Measurements from ENCODE around the gene ADCK2. TPM values are rescaled to one million over a fixed set of nuclear protein-coding genes. Genes with fewer than 3 reads are reported as not detected.

ADCK2 gene
- total and polyA plus RNA-seq, 9 of the 15 experiments (the other 6 are each of a cell fraction or from before 2014, with no cell fraction given) = 0.08 to 14.3 (median 9.7) TPM

DNA sequence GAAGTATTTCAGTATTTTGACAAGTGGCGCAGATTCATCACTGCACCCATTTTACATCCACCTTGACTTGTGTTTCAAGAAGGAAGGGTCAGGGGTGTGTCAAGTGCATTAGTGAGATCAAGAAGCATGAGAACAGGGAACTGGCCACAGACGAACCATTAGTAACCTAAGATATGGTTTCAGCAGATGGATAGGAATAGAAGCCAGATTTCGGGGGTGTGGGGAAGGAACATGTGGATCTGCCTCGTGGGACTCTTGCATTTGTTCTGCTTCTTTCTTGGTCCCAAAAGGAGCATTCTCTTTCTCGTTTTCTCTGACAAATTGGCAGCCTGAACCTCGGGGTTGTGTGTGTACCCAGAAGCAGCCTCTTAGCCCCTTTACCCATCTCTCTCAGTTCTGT is 41.7 kb upstream of the ADCK2 start:
- WGBS (ENCODE audit: insufficient coverage, low coverage, missing lambda C conversion rate) = 2% methylated on average over 6 of the region's 6 CpGs
- Histone ChIP-seq H3K4me2 (ENCODE audit: insufficient read depth, low read length) (no peak overlapping the region), H3K4me1 (replicated peaks in 1 of 2; ENCODE audit: control insufficient read depth in 2 of 2, insufficient read depth in 2 of 2, low read length in 2 of 2) (no peaks in the 10 kb centered on the region), H3K27ac (ENCODE audit: extremely low read depth, low read depth, low read length) (no peak overlapping the region), H3K9ac (ENCODE audit: insufficient read depth in 1 of 2, low read depth in 2 of 2, low read length in 2 of 2) (no peak overlapping the region), H3K79me2 (ENCODE audit: control insufficient read depth, insufficient read depth, low read length) (no peaks in the 10 kb centered on the region), H3K36me3 (ENCODE audit: control insufficient read depth, insufficient read depth, low read length) (no peaks in the 10 kb centered on the region), H3K4me3 (no peak overlapping the region), H3K9me1 (ENCODE audit: control insufficient read depth, insufficient read depth, low read length) (no peaks in the 10 kb centered on the region), H3K27me3 (ENCODE audit: control insufficient read depth in 2 of 2, insufficient read depth in 2 of 2, low read length in 2 of 2) (peaks cover 64 to 79% of the 10 kb centered on the region in 2 experiments), H3K9me3 (replicated peaks; ENCODE audit: control insufficient read depth, insufficient read depth, low read depth, low read length) (no peaks in the 10 kb centered on the region), H2AFZ (ENCODE audit: low read depth, low read length) (no peak overlapping the region), H4K20me1 (replicated peaks; ENCODE audit: control insufficient read depth, insufficient read depth, low read length) (peaks cover 3% of the 10 kb centered on the region; the same call in 1 of the 2 replicates)
- no peak for FAIRE-seq
- CTCF ChIA-PET (ENCODE audit: low intra/inter-chr PET ratio) = no interaction called here
- BruUV-seq (replicated peaks) = no TSS peak
- TF ChIP-seq ZNF316 (IDR thresholded peaks at IDR 0.05) = no peak
- TF ChIP-seq POLR3A (IDR thresholded peaks at IDR 0.05; ENCODE audit: borderline replicate concordance, extremely low read depth, insufficient read depth, insufficient read length) = no peak
- TF ChIP-seq L3MBTL2 (IDR thresholded peaks at IDR 0.05) = no peak
- no peak for TF ChIP-seq NBN (IDR thresholded peaks at IDR 0.05; ENCODE audit: low read depth)
- TF ChIP-seq PHF20 (IDR thresholded peaks at IDR 0.05; ENCODE audit: partially characterized antibody) = no peak
- no peak for TF ChIP-seq ZNF780A (CRISPR knock-in tag; IDR thresholded peaks at IDR 0.05)
- TF ChIP-seq, protein P1, sequence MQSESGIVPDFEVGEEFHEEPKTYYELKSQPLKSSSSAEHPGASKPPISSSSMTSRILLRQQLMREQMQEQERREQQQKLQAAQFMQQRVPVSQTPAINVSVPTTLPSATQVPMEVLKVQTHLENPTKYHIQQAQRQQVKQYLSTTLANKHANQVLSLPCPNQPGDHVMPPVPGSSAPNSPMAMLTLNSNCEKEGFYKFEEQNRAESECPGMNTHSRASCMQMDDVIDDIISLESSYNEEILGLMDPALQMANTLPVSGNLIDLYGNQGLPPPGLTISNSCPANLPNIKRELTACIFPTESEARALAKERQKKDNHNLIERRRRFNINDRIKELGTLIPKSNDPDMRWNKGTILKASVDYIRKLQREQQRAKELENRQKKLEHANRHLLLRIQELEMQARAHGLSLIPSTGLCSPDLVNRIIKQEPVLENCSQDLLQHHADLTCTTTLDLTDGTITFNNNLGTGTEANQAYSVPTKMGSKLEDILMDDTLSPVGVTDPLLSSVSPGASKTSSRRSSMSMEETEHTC (IDR thresholded peaks at IDR 0.05) = no peak
- TF ChIP-seq, protein P2, sequence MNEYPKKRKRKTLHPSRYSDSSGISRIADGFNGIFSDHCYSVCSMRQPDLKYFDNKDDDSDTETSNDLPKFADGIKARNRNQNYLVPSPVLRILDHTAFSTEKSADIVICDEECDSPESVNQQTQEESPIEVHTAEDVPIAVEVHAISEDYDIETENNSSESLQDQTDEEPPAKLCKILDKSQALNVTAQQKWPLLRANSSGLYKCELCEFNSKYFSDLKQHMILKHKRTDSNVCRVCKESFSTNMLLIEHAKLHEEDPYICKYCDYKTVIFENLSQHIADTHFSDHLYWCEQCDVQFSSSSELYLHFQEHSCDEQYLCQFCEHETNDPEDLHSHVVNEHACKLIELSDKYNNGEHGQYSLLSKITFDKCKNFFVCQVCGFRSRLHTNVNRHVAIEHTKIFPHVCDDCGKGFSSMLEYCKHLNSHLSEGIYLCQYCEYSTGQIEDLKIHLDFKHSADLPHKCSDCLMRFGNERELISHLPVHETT (CRISPR knock-in tag; conservative IDR thresholded peaks at IDR 0.05 in 1 of 2, IDR thresholded peaks at IDR 0.05 in 1 of 2) = no peak
- no peak for TF ChIP-seq ZBTB7A (IDR thresholded peaks at IDR 0.05; ENCODE audit: borderline replicate concordance, control insufficient read depth, low read depth, low read length)
- TF ChIP-seq SETDB1 (IDR thresholded peaks at IDR 0.05; ENCODE audit: low read length) = no peak
- TF ChIP-seq, protein P3, sequence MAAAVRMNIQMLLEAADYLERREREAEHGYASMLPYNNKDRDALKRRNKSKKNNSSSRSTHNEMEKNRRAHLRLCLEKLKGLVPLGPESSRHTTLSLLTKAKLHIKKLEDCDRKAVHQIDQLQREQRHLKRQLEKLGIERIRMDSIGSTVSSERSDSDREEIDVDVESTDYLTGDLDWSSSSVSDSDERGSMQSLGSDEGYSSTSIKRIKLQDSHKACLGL (CRISPR knock-in tag; IDR thresholded peaks at IDR 0.05; ENCODE audit: borderline replicate concordance, poor library complexity, severe bottlenecking) = no peak
- TF ChIP-seq ZNF140 (CRISPR knock-in tag; IDR thresholded peaks at IDR 0.05) = no peak
- no peak for TF ChIP-seq RBM14 (IDR thresholded peaks at IDR 0.05; ENCODE audit: borderline replicate concordance, insufficient read depth, low read depth, low read length)
- TF ChIP-seq, protein P4, sequence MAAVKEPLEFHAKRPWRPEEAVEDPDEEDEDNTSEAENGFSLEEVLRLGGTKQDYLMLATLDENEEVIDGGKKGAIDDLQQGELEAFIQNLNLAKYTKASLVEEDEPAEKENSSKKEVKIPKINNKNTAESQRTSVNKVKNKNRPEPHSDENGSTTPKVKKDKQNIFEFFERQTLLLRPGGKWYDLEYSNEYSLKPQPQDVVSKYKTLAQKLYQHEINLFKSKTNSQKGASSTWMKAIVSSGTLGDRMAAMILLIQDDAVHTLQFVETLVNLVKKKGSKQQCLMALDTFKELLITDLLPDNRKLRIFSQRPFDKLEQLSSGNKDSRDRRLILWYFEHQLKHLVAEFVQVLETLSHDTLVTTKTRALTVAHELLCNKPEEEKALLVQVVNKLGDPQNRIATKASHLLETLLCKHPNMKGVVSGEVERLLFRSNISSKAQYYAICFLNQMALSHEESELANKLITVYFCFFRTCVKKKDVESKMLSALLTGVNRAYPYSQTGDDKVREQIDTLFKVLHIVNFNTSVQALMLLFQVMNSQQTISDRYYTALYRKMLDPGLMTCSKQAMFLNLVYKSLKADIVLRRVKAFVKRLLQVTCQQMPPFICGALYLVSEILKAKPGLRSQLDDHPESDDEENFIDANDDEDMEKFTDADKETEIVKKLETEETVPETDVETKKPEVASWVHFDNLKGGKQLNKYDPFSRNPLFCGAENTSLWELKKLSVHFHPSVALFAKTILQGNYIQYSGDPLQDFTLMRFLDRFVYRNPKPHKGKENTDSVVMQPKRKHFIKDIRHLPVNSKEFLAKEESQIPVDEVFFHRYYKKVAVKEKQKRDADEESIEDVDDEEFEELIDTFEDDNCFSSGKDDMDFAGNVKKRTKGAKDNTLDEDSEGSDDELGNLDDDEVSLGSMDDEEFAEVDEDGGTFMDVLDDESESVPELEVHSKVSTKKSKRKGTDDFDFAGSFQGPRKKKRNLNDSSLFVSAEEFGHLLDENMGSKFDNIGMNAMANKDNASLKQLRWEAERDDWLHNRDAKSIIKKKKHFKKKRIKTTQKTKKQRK (IDR thresholded peaks at IDR 0.05; ENCODE audit: borderline replicate concordance, low read depth, low read length) = no peak
- DNase-seq (ENCODE audit: extremely low read depth in 1 of 4, low spot score in 3 of 4) = no peak
- no peak for ATAC-seq
- intact Hi-C loops (cut with micrococcal nuclease) (no loop called here), in situ Hi-C loops (cut with MboI) (no loop called here)
- POLR2A ChIA-PET = interaction anchor here (0.7 to 1.0 kb wide), 2 partner anchors 12 to 14 kb away, joined by 3 to 4 read pairs; no protein-coding TSS in a partner anchor
